COLO668 (cell line): ENCODE data around the gene SCIN.
"Not testable (repeated sequence)": the region's sequence is repeated elsewhere in the genome, so short reads cannot be mapped to it uniquely, and the experiment has no call there.

ENCODE experiments used
- DNase-seq: peaks from one replicate; lab custom pipeline; 2025; ENCODE audit not compliant: unreplicated experiment; lab: John Stamatoyannopoulos, UW

SCIN gene

DNA sequence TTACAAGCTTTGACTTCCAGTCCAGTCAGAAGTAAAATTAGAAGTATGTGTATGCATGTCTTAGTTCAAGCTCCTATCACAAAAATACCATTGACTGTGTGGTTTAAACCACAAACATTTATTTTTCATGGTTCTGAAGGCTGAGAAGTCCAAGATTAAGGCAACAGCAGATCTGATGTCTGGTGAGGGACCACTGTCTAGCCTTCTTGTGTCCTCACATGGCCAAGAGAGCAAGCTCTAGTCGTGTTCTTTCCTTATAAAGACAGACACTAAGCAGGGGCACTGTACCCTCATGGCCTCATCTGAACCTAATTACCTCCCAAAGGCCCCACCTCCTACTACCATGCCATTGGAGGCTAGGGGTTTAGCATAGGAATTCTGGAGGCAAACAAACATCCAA, 75.6 kb downstream of the SCIN start:
- DNase-seq = no peak

- no peak for DNase-seq
These were observed 77.1 kb downstream of the SCIN start for GRCh38 chr7:12647364-12648219.

DNA sequence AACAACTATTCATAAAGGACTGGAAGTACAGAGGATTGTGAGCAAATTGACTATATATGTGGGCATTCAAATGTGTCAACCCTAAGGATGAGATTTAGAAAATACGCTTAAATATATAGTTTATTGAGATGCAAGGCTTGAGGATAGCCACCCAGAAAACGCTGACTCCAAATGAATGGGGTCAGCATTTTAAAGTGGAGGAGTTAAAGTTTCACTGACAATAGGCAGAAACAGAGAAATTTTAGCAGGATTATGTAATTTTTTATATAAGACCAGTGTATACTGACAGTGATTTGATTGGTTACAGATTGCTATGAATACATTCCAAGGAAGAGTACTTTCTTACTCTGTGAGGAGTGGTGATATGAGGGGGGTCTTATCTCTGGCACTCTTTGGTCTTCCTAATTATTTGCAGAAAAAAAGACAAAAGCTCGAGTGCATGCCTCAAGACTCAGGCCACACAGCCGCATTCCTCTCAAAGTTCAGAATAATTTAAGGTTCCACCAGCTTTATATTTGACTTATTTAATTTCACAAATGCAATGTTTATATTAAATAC, 78.3 kb downstream of the SCIN start:
- DNase-seq = no peak

DNA sequence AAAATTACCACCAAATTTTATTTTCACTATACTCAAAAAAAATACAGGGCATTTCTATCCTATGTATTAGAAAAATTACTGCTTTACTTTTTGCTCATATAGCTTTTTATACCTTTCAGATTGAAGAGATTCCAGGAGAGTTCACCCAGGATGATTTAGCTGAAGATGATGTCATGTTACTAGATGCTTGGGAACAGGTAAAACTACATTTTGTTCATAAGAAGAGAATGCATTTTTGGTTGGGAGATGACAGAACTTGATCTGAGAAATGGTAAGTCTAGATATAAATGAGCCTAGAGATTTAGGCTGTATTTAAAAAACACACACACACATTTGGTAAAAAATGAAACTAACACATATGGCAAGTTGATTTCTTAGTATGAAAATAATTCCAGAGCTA, 78.8 kb downstream of the SCIN start:
- DNase-seq = no peak

DNA sequence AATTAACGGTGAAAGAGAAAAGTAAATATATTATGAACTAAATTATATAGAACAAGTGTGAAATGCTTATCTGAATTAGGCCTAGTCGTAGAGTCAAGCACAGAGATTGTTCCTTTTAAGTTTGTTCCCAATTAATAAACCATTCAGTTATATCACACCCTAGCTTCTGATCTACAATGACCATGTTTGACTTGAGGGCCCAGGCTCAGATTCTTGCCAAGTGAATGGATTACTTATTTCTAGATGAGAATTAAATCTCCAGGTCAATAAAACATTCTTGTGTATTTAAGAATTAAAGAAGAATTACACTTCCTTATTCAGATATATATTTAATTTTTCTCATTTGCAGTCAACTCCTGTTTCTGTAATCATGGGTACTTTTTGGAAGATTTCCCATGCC, 79.6 kb downstream of the SCIN start:
- no peak for DNase-seq

DNA sequence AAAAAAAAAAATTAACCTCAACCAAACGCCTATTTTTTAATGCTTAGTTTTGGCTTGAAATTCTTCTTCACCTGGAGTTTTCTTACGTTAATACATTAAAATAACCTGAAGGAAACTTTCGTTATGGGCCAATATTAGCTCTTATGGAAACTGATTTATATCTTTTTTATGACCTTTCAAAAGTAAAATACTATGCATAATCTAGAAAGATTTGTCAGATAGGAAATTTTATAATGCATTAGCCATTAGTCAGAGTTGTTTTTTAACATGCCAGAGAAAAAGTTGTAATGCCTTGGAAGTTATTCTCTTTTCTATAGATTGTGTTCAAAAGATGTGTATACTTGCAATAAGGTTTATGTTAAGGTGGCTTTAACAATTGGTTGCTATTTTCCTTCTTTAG, 82.6 kb downstream of the SCIN start:
- no peak for DNase-seq

- DNase-seq = no peak
These were observed 83.0 kb downstream of the SCIN start for GRCh38 chr7:12653518-12653917.

DNA sequence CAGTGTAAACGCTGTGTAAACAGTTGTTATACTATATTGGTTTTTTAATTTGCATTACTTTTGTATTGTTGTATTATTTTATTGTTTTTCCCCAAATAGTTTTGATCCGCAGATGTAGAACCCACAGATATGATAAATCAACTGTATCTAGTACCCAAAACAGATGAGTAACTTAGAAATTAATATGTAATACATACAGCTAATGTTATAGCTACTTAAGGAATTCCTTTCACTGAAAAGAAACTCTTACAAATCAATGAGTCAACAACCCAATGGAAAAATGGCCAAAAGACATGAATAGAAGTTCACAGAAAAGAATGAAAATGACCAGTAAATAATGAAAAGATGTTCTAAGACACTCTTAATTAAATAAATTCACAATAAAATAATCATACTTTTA, 84.6 kb downstream of the SCIN start:
- DNase-seq = no peak

- not testable (repeated sequence) for DNase-seq
These were observed 89.9 kb downstream of the SCIN start for GRCh38 chr7:12660423-12660822.

DNA sequence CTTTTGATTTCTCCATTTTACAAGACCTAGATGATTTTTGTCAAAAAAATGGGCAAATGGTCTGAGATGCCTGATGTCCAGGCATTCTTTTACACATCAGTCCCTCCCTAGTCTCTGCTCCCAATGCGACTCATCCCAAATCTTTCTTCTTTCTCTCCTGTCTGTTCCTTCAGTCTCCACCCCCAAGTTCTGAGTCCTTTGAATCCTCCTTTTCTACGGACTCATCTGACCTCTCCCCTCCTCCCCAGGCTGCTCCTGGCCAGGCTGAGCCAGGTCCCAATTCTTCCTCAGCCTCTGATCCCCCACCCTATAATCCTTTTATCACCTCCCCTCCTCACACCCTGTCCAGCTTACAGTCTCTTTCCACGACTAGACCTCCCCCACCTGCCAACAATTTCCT, 90.5 kb downstream of the SCIN start:
- not testable (repeated sequence) for DNase-seq

DNA sequence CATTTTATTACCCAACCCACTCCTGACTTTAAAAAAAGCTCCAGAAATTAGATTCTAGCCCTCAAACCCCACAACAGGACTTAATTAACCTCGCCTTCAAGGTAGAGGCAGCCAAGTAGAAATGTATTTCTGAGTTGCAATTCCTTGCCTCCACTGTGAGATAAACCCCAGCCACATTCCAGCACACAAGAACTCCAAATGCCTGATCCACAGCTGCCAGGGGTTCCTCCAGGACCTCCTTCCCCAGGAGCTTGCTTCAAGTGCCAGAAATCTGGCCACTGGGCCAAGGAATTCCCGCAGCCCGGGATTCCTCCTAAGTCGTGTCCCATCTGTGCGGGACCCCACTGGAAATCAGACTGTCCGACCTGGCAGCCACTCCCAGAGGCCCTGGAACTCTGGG, 91.1 kb downstream of the SCIN start:
- DNase-seq = no peak

- peak; percentile 18 for DNase-seq
These were observed 99.6 kb downstream of the SCIN start for GRCh38 chr7:12670000-12670729.

DNA sequence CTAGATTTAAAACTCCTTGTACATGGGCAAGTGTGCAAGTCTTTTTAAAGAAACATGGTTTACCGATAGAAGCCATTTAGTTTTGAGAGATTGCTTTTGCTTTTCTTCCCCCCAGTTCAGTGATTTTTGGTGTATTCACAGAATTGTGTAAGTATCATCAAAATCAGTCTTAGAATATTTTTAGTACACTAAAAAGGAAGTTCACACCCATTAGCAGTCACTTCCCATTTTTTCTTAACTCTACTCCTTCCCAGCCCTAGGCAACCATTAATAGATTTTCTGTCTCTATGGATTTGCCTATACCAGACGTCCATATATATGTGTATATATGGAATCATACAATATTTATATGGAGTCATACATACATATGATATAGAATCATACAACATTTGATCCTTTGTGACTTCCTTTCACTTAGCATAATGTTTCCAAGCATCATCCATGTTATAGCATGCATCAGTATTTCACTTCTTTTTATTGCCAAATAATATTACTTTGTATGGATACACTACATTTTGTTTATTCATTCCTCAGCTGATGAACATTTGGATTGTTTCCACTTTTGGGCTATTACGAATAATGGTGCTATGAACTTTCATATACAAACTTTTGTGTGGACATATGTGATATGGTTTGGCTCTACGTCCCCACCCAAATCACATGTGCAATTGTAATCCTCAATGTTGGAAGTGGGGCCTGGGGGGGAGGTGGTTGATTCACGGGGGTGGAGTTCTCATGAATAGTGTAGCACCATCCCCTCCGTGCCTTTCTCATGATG, 100.4 kb downstream of the SCIN start:
- DNase-seq = no peak

DNA sequence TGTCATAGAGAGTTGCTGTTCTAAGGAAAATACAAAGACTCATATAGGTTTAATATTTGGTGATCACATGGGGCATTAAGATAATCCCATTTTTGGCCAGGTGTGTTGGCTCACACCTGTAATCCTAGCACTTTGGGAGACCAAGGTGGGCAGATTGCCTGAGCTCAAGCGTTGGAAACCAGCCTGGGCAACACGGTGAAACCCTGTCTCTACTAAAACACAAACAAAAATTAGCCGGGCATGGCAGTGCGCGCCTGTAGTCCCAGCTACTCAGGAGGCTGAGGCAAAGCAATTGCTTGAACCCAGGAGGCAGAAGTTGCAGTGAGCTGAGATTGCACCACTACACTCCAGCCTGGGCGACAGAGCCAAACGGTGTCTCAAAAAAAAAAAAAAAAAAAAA, 102.9 kb downstream of the SCIN start:
- DNase-seq = not testable (repeated sequence)

DNA sequence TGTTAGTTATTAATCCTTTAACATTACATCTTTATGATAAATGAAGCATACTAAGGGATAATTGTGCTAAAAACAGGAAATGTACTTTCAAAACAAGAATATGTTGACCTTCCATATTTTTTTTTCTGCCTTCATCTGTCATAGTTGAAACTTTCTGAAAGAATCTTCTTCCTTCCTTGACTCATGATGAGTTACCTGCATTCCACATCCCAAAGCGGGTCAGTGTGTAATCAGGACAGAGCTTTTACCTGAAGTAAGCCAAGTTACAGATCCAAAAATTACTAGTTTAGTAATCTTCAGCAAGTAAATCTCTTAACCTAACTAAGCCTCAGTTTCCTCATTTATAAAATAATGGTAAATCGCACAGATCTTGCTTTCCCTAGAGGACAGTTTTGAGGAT, 103.5 kb downstream of the SCIN start:
- DNase-seq = no peak

DNA sequence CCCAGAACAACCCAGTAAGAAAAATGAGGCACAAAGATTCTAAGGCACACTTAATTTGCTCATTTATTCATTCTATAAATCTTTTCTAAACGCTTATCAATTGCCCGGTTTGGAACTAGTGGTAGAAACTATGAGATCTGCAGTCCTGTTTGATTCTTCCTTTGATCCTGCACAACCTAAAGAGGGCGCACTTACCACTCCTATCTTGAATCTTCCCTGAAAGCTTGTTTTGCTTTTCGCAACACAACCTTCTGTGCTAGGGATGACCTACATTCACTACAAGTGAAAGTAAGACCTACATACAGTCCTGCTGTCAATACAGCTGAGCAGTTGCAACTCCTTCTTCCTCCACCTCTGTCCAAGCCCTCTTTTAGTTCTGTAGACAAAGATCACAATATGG, 104.3 kb downstream of the SCIN start:
- DNase-seq = peak; percentile 28

- DNase-seq = no peak
These were observed 113.4 kb downstream of the SCIN start for GRCh38 chr7:12683678-12684585.

DNA sequence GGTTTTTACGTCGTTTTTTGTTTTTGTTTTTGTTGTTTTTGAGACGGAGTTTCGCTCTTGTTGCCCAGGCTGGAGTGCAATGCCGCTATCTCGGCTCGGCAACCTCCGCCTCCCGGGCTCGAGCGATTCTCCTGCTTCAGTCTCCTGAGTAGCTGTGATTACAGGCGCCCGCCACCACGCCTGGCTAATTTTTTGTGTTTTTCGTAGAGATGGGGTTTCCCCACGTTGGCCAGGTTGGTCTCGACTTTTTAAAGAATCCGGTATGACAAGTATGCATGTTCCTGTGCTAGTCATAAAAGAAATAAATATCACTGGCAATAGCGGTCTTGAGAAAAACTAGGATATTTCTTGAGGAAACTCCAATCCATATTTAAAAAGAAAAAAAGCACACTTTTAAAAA, 114.2 kb downstream of the SCIN start:
- no peak for DNase-seq

GRCh38 chr7:12685550-12685949, 115.0 kb downstream of the SCIN start:
- peak; percentile 19 for DNase-seq

- peak; percentile 99 for DNase-seq
These were observed 115.8 kb downstream of the SCIN start for GRCh38 chr7:12686234-12686890.
